HG03439 (cell line): Measurements from ENCODE around the gene TENM4.
A peak's percentile ranks its signal among the peaks of the same experiment; 100 is the strongest.
"Not testable (repeated sequence)": the region's sequence is repeated elsewhere in the genome, so short reads cannot be mapped to it uniquely, and the experiment has no call there.

ENCODE experiments used
- ATAC-seq: cut with Tn5 transposase; IDR thresholded peaks from one replicate; pipeline ENCODE4 v1.9.1; 2021; ENCODE audit warnings: mild to moderate bottlenecking, moderate library complexity; ENCODE audit not compliant: unreplicated experiment

TENM4 gene

GRCh38 chr11:78635814-78636506 is 804.9 kb downstream of the TENM4 start:
- peak; percentile 63 for ATAC-seq

- no peak for ATAC-seq
Observed at GRCh38 chr11:78633516-78634310, 807.1 kb downstream of the TENM4 start.

DNA sequence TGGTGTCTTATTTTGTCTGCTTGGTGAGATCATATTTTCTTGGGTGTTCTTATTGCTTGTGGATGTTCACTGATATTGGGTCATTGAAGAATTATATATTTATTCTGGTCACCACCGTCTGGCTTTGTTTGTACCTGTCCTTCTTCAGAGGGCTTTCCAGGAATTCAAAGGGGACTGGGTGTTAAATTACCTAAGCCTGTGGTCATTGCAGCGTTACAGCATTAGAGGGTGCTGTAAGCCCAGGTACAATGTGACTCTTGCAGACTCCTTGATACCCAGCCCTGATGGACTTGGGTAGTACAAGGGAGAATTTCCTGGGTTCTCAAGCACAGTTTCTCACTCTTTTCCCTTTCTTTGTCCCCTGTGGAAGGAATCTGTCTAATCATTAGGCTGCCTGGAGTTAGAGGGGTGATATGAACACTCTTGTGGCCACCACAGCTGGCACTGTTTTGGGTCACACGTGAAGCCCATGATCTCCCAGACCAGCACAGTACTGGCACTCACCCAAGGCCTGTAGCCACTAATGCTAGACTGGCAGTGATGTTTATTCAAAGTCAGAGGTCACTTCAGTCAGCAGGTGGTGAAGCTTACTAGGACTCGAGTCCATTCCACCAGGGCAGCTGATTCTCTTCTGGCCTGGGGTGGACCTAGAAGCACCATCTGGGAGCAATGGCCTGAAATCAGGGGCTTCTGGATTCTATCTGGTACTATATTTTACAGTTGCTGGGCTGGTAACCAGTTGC is 810.1 kb downstream of the TENM4 start:
- ATAC-seq: no peak

DNA sequence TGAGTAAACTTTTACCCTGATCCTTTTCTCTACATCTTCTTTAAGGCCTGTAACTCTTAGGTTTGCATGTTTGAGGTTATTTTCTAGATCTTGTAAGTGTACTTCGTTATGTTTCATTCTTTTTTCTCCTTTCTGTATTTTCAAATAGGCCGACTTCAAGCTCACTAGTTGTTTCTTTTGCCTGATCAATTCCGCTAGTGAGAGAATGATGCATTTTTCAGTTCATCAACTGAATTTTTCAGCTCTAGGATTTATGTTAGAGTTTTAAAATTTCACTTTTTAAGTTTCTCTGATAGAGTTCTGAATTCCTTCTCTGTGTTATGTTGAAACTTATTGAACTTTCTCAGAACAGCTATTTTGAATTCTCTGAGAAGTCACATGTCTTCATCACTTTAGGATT is 810.7 kb downstream of the TENM4 start:
- no peak for ATAC-seq

DNA sequence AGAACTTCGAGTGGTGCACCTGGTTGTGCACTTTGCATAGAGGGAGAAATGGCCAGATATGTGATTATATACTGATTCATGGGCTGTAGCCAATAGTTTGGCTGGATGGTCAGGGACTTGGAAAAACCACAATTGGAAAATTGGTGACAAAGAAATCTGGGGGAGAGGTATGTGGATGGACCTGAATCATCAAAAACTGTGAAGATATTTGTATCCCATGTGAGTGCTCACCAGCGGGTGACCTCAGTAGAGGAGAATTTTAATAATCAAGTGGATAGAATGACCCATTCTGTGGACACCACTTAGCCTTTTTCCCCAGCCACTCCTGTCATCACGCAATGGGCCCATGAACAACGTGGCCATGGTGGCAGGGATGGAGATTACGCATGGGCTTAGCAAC is 818.2 kb downstream of the TENM4 start:
- ATAC-seq: no peak

DNA sequence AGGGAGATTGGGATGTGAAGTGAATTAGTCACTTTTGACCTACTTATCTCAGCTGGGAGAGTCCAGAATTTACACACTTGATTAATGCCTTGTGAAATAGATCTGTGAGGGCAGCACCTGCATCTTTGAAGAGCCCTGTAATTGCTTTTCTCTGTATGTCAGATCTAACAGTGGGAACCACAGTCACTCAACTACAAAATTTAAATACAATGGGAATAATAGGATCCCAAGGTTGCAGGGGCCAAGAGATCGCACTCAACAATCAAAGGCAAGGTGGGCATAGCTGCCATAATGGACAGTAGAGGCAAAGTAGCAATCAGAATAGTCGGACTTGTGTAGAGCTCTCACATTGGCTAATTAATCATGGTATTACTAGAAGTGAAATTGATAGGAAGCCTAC is 820.7 kb downstream of the TENM4 start:
- ATAC-seq: no peak

DNA sequence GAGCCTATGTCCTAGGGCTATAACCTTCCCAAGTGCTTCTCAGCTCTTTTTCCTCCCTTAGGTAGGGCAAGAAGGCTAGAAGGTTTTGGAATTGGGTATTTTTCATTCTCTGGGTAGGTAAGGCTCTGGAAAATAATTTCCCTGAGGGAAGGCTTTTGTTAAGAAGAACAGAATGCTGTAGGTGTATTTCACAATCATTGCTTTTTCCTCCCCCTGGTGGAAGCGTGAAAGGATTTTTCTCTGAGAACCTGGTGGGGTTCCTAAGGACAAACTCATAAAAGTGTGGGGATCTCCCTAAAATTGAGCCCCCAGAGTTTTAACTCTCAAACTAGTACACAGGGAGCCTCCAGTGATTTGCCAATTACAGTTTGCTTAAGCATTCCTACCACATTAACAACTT is 825.1 kb downstream of the TENM4 start:
- no peak for ATAC-seq

GRCh38 chr11:78613378-78613813 is 827.4 kb downstream of the TENM4 start:
- no peak for ATAC-seq

DNA sequence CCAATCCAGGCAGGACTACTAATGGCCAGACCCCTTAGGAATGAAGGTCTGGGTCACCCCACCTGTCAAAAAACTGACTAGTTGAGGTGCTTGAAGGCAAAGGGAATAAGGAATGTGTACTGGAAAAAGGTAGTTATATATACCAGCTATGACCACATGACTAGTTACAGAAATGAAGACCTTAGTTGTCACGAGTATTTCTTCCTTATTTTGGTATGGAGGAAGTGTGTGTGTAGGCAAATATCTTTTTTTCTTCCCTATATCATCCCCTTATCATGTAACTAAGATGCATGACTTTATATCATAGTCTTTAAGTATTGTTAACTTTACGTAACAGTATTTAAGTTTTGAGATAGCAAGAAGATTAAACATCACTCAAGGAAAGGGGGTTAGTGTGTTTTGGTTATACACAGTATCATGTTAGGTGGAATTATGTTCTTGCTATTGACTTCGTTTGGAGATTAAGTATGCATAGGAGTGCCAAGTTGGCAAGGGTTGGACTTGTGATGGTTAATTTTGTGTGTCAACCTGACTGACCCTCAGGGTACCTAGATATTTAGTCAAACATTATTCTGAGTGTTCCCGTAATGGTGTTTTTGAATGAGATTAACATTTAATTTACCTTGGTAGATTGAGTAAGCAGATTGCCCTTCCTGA is 828.0 kb downstream of the TENM4 start:
- no peak for ATAC-seq

GRCh38 chr11:78609321-78609720 is 831.5 kb downstream of the TENM4 start:
- not testable (repeated sequence) for ATAC-seq

DNA sequence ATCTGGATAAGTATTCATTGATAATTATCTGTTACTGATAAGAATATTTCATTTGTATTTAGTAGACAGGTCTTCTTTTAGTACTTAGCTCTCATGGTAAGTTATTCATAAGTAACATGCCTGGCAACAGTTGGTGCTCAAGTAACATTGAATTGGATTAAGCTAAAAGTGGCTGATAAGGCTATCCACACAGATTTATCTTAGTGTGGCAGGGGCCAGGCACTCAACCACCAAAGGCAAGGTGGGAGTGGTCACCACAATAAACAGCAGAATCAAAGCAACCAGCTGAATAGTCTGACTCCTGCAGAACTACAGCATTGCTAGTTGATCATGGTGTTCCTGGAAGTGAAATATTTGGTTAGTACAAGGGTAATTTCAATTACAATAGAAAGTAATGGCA is 833.1 kb downstream of the TENM4 start:
- ATAC-seq: no peak

DNA sequence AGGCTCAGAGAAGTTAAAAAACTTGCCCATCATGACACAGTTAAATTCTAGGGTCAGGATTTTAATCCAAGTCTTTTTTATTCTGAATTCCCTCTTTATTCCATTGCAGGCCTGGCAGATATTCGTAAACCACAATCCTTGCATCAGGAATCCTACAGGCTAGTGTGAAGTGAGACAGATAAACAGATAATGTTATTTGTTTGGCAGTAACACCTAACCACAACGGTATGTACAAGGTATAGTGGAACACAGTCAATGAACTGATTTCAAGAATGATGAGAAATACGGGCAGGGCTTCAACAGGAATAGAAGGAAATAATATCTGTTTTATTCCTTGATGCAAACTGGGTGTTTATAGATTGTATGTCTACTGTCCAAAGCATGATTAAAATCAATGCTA is 834.2 kb downstream of the TENM4 start:
- no peak for ATAC-seq

GRCh38 chr11:78605296-78605695 is 835.5 kb downstream of the TENM4 start:
- no peak for ATAC-seq

DNA sequence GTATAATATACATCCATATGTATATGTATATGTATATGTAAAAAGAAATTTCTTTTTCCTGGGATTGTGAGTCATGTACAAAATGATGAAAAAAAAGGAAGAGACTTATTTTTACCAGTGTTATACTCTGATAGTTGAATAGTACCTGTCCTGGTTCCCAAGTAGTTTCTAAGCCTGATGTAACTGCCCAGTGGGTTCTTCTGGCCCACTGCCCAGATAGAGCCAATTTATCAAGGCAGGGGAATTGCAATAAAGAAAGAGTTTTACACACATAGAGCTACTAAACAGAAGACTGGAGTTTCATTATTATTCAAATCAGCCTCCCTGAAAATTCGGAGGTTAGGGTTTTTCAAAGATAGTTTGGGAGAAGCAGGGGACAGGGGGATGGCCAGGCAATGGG is 837.0 kb downstream of the TENM4 start:
- ATAC-seq: no peak
